ENCODE data around the gene CCDC73.
"Not testable (repeated sequence)": the region's sequence is repeated elsewhere in the genome, so short reads cannot be mapped to it uniquely, and the experiment has no call there.

GRCh38 chr11:32761774-32762173 lies 32.7 kb downstream of the CCDC73 start:
- TF ChIP-seq, protein P1, sequence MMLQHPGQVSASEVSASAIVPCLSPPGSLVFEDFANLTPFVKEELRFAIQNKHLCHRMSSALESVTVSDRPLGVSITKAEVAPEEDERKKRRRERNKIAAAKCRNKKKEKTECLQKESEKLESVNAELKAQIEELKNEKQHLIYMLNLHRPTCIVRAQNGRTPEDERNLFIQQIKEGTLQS (CRISPR knock-in tag; conservative IDR thresholded peaks at IDR 0.05) = not testable (repeated sequence)
- TF ChIP-seq, protein P2, sequence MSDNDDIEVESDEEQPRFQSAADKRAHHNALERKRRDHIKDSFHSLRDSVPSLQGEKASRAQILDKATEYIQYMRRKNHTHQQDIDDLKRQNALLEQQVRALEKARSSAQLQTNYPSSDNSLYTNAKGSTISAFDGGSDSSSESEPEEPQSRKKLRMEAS (CRISPR knock-in tag; IDR thresholded peaks at IDR 0.05) = not testable (repeated sequence)
- TF ChIP-seq, protein P3, sequence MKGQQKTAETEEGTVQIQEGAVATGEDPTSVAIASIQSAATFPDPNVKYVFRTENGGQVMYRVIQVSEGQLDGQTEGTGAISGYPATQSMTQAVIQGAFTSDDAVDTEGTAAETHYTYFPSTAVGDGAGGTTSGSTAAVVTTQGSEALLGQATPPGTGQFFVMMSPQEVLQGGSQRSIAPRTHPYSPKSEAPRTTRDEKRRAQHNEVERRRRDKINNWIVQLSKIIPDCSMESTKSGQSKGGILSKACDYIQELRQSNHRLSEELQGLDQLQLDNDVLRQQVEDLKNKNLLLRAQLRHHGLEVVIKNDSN (CRISPR knock-in tag; IDR thresholded peaks at IDR 0.05) = not testable (repeated sequence)
- TF ChIP-seq, protein P4, sequence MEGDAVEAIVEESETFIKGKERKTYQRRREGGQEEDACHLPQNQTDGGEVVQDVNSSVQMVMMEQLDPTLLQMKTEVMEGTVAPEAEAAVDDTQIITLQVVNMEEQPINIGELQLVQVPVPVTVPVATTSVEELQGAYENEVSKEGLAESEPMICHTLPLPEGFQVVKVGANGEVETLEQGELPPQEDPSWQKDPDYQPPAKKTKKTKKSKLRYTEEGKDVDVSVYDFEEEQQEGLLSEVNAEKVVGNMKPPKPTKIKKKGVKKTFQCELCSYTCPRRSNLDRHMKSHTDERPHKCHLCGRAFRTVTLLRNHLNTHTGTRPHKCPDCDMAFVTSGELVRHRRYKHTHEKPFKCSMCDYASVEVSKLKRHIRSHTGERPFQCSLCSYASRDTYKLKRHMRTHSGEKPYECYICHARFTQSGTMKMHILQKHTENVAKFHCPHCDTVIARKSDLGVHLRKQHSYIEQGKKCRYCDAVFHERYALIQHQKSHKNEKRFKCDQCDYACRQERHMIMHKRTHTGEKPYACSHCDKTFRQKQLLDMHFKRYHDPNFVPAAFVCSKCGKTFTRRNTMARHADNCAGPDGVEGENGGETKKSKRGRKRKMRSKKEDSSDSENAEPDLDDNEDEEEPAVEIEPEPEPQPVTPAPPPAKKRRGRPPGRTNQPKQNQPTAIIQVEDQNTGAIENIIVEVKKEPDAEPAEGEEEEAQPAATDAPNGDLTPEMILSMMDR (IDR thresholded peaks at IDR 0.05) = not testable (repeated sequence)
- TF ChIP-seq KAT7 (CRISPR knock-in tag; IDR thresholded peaks at IDR 0.05; ENCODE audit: borderline replicate concordance); ZNF263 (CRISPR knock-in tag; IDR thresholded peaks at IDR 0.05; ENCODE audit: low read depth); ETV6 (CRISPR knock-in tag; IDR thresholded peaks at IDR 0.05): not testable (repeated sequence)
